Activated CD4-positive, alpha-beta memory T cell treated with anti-CD3 and anti-CD28 coated beads for 36 hours (primary cell): ENCODE results near the gene SPECC1L. TPM values are rescaled to one million over a fixed set of nuclear protein-coding genes. Genes with fewer than 3 reads are reported as not detected.
"Not testable (repeated sequence)": the region's sequence is repeated elsewhere in the genome, so short reads cannot be mapped to it uniquely, and the experiment has no call there.

Experiments
- CTCF ChIA-PET: fragments of 350-600 bp; sonication (Branson Sonifier 250); formaldehyde crosslinking; loops from one replicate; lab custom pipeline; 2021; ENCODE audit warnings: antibody characterized with exemption, inconsistent platforms; lab: Charles Lee
- POLR2A ChIA-PET: fragments of 350-600 bp; sonication (Branson Sonifier 250); formaldehyde crosslinking; loops from one replicate; lab custom pipeline; 2021; ENCODE audit warnings: antibody characterized with exemption; lab: Charles Lee
- DNase-seq: peaks from one replicate; pipeline ENCODE4 v3.0.0-alpha.2; 2020
- H3K27ac Mint-ChIP-seq: one replicate; pipeline ENCODE4 v1.8.0; 2021; ENCODE audit warnings: mixed read lengths
- H3K27me3 Mint-ChIP-seq: one replicate; pipeline ENCODE4 v1.8.0; 2021; ENCODE audit warnings: mixed read lengths
- H3K36me3 Mint-ChIP-seq: one replicate; pipeline ENCODE4 v1.8.0; 2021; ENCODE audit warnings: mixed read lengths
- H3K4me1 Mint-ChIP-seq: one replicate; pipeline ENCODE4 v1.8.0; 2021; ENCODE audit warnings: low read depth, mixed read lengths
- H3K4me3 Mint-ChIP-seq: one replicate; pipeline ENCODE4 v1.8.0; 2021; ENCODE audit warnings: mild to moderate bottlenecking, mixed read lengths
- H3K9me3 Mint-ChIP-seq: one replicate; pipeline ENCODE4 v1.8.0; 2021; ENCODE audit warnings: mixed read lengths
- intact Hi-C: fragments of 100-400 bp; cut with micrococcal nuclease; formaldehyde crosslinking; loops from one replicate; pipeline ENCODE4 v1.15.1; 2023
- total RNA-seq, 2 experiments: library from RNA; stranded (reverse); gene quantifications; one replicate each; pipeline ENCODE4 v1.2.3, GENCODE V29; 2021

The SPECC1L gene
- total RNA-seq, 2 experiments from 2014 or later: 27.7 to 34.3 TPM

- H3K27me3 Mint-ChIP-seq: no peaks in the 10 kb centered on the region
- H3K36me3 Mint-ChIP-seq: peaks cover 3% of the 10 kb centered on the region
- H3K4me1 Mint-ChIP-seq: peaks cover 14% of the 10 kb centered on the region
- ChIA-PET POLR2A (no interaction called here), CTCF (no interaction called here)
- intact Hi-C loops: no loop called here
- no peak overlapping the region for H3K27ac Mint-ChIP-seq
- no peak overlapping the region for H3K4me3 Mint-ChIP-seq
- no peak for DNase-seq
- H3K9me3 Mint-ChIP-seq: no peaks in the 10 kb centered on the region
Observed at GRCh38 chr22:24291515-24292201, 21.0 kb downstream of the SPECC1L start.

DNA sequence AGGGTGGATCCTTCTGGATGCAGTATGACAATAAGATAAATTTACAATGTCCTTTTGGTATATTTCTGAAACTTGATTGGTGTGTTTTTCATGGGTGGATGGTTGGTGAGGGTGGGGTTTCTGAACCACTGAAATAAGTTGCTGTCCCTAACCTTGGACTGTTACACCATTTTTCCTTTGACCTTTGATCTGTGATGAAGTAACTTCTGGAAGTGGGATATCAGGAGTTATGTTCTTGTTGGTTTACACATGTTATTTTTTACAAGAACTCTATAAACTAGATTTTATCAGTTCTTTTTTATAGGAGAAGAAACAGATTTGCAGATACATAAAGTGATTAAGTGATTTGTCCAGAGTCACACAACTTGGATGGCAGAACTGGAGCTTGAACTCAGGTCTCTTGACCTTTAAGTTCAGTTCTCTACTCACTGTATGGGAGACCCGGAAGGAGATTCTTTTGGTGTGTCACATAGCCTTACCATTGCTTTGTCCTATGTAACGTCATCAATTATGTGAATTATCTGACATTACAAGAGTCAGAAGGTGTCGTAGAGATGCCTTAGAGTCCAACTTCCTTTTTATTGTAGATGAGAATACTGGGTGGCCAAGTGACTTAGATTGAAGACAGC lies 21.7 kb downstream of the SPECC1L start:
- H3K27ac Mint-ChIP-seq, POLR2A ChIA-PET, DNase-seq, CTCF ChIA-PET, intact Hi-C loops, H3K27me3 Mint-ChIP-seq, H3K4me3 Mint-ChIP-seq, H3K36me3 Mint-ChIP-seq, H3K9me3 Mint-ChIP-seq: not testable (repeated sequence)
- H3K4me1 Mint-ChIP-seq: peaks cover 14% of the 10 kb centered on the region

- H3K27ac Mint-ChIP-seq, H3K9me3 Mint-ChIP-seq, CTCF ChIA-PET, H3K4me3 Mint-ChIP-seq, H3K27me3 Mint-ChIP-seq, H3K36me3 Mint-ChIP-seq, intact Hi-C loops, DNase-seq, POLR2A ChIA-PET: not testable (repeated sequence)
- H3K4me1 Mint-ChIP-seq: peaks cover 25% of the 10 kb centered on the region
Observed at GRCh38 chr22:24294913-24295312, 24.3 kb downstream of the SPECC1L start.

- intact Hi-C loops, H3K27ac Mint-ChIP-seq, POLR2A ChIA-PET, H3K4me3 Mint-ChIP-seq, H3K36me3 Mint-ChIP-seq, CTCF ChIA-PET, H3K9me3 Mint-ChIP-seq, H3K27me3 Mint-ChIP-seq: not testable (repeated sequence)
- DNase-seq: peak; percentile 11
- H3K4me1 Mint-ChIP-seq: peaks cover 36% of the 10 kb centered on the region
Observed at GRCh38 chr22:24298497-24299155, 28.0 kb downstream of the SPECC1L start.

DNA sequence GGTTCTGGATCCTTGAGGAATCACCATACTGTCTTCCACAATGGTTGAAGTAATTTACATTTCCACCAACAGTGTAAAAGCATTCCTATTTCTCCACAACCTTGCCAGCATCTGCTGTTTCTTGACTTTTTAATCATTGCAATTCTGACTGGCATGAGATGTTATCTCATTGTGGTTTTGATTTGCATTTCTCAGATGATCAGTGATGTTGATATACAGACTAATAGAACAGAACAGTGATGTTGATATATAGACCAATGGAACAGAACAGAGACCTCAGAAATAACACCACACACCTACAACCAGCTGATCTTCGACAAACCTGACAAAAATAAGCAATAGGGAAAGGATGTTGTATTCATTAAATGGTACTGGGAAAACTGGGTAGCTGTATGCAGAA lies 29.9 kb downstream of the SPECC1L start:
- H3K27me3 Mint-ChIP-seq, H3K9me3 Mint-ChIP-seq, intact Hi-C loops, H3K4me3 Mint-ChIP-seq, H3K27ac Mint-ChIP-seq, CTCF ChIA-PET, POLR2A ChIA-PET, DNase-seq: not testable (repeated sequence)
- peaks cover 16% of the 10 kb centered on the region for H3K36me3 Mint-ChIP-seq
- H3K4me1 Mint-ChIP-seq: peaks cover 53% of the 10 kb centered on the region

DNA sequence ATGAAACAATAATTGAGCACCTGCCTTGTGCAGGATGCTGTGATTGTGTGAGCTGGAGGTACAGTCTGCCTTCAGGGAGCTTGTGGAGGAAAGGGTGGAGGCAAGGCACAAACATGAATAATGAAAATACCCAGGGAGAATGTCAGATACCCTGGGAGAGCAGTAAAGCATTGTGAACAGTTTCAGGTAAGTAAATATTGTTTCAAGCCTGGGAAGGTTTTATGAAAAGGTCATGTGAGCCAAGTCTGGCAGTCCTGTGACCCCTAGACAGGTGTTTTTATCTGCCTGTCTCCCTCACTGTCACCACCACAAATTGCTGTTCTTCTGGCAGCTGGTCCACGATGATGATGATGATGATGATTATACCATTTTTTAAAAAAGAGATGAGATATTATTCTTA lies 32.0 kb downstream of the SPECC1L start:
- H3K9me3 Mint-ChIP-seq: no peaks in the 10 kb centered on the region
- peaks cover 59% of the 10 kb centered on the region for H3K4me1 Mint-ChIP-seq
- ChIA-PET POLR2A (interaction anchor here (0.6 kb wide), 1 partner anchor 292 kb away, joined by 3 read pairs; no protein-coding TSS in a partner anchor), CTCF (interaction anchor here (0.8 kb wide), 1 partner anchor 105 kb away, joined by 3 read pairs; no protein-coding TSS in a partner anchor)
- no peak overlapping the region for H3K4me3 Mint-ChIP-seq
- peaks cover 22% of the 10 kb centered on the region for H3K36me3 Mint-ChIP-seq
- intact Hi-C loops: no loop called here
- H3K27ac Mint-ChIP-seq: no peak overlapping the region
- no peak for DNase-seq
- H3K27me3 Mint-ChIP-seq: no peaks in the 10 kb centered on the region

DNA sequence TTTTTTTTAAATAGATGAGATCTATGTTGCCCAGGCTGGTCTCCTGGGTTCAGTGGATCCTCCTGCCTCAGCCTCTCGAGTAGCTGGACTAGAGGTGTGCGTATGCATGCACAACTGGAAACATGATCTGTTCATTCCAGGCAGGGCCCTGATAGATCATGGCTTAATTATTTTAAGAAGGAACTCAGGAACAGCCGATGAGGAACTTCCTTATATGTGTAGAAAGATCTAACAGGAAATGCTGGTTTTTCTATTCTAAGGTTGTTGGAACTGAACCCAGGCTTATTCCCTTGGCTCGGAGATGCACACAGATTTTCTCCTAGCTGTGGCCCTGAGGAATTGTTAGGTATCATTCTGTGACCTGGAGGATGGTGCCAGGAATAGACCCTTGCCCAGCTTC lies 32.4 kb downstream of the SPECC1L start:
- peaks cover 59% of the 10 kb centered on the region for H3K4me1 Mint-ChIP-seq
- H3K27me3 Mint-ChIP-seq: no peaks in the 10 kb centered on the region
- no peak overlapping the region for H3K4me3 Mint-ChIP-seq
- ChIA-PET CTCF (no interaction called here), POLR2A (interaction anchor here (0.6 kb wide), 1 partner anchor 292 kb away, joined by 3 read pairs; no protein-coding TSS in a partner anchor)
- no peak for DNase-seq
- peaks cover 22% of the 10 kb centered on the region for H3K36me3 Mint-ChIP-seq
- H3K27ac Mint-ChIP-seq: no peak overlapping the region
- no peaks in the 10 kb centered on the region for H3K9me3 Mint-ChIP-seq
- intact Hi-C loops: no loop called here

- intact Hi-C loops: no loop called here
- DNase-seq: no peak
- POLR2A ChIA-PET: no interaction called here
Observed at GRCh38 chr22:24304062-24304675, 33.5 kb downstream of the SPECC1L start.

DNA sequence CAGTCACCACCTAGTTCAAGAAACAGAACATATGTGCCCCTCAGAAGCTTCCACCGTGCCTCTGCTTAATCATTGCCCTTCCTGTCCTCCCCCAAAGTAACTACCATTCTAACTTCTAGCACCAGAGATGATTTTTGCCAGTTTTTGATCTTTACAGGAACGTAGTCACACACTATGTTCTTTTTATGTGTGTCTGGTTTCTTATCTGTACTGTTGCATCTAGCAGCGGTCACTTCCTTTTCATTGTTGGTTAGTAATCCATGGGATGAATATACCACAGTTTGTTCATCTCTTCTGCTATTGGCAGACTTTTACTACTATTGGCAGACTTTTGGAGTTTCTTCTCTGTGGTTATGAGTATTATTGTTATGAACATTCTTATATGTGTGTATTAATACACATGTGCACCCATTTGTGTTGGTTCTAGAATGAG lies 34.6 kb downstream of the SPECC1L start:
- DNase-seq: peak; percentile 49
- POLR2A ChIA-PET: no interaction called here
- peaks cover 41% of the 10 kb centered on the region for H3K4me1 Mint-ChIP-seq

More at GRCh38 chr22:24304062-24304675, 33.5 kb downstream of the SPECC1L start:
- CTCF ChIA-PET: interaction anchor here (0.6 kb wide), 1 partner anchor 9 kb away, joined by 3 read pairs; no protein-coding TSS in a partner anchor
- Mint-ChIP-seq H3K9me3 (no peaks in the 10 kb centered on the region), H3K4me1 (peaks cover 50% of the 10 kb centered on the region), H3K27ac (no peak overlapping the region), H3K4me3 (no peak overlapping the region), H3K27me3 (no peaks in the 10 kb centered on the region), H3K36me3 (peaks cover 22% of the 10 kb centered on the region)

GRCh38 chr22:24310969-24311368 lies 40.3 kb downstream of the SPECC1L start:
- ChIA-PET CTCF (no interaction called here), POLR2A (no interaction called here)
- DNase-seq: no peak
- intact Hi-C loops: no loop called here
- Mint-ChIP-seq H3K4me1 (peaks cover 4% of the 10 kb centered on the region), H3K9me3 (no peaks in the 10 kb centered on the region), H3K27me3 (no peaks in the 10 kb centered on the region), H3K36me3 (peaks cover 26% of the 10 kb centered on the region), H3K4me3 (no peak overlapping the region), H3K27ac (no peak overlapping the region)

More for the DNA sequence above, 34.6 kb downstream of the SPECC1L start:
- intact Hi-C loops: loop anchor here (1.0 kb wide), 2 partner anchors 34 to 181 kb away; no protein-coding TSS in a partner anchor
- no peak overlapping the region for H3K4me3 Mint-ChIP-seq
- no peaks in the 10 kb centered on the region for H3K9me3 Mint-ChIP-seq
- CTCF ChIA-PET: interaction anchor here (0.6 kb wide), 1 partner anchor 8 kb away, joined by 3 read pairs; no protein-coding TSS in a partner anchor
- peak overlapping the region; percentile 59 for H3K27ac Mint-ChIP-seq
- H3K36me3 Mint-ChIP-seq: peaks cover 23% of the 10 kb centered on the region
- H3K27me3 Mint-ChIP-seq: no peaks in the 10 kb centered on the region

DNA sequence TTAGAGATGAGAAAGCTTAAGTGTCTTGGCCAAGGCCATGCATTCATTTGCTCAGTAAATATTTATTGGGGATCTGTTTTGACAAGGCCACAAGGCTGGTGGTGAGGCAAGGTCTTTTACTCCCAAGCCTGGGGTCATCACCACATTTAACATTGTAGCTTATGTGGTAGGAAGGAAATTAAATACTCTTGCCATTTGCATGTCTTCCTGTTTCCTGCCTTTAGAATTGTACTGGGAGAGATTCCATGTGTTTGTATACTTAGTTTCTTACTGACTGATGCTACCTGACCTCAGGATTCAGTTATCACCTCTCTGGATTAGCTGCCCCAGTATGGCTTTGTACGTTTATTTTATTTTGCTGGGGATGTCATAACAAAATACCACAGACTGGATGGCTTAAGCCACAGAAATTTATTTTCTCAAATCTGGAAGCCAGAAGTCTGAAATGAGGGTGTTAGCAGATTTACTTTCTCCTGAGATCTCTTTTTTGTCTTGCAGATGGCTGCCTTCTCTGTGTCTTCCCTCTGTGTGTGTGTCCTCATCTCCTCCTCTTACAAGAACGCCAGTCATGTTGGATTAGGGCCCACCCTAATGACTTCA lies 44.8 kb downstream of the SPECC1L start:
- Mint-ChIP-seq H3K27me3 (no peaks in the 10 kb centered on the region), H3K4me1 (no peaks in the 10 kb centered on the region), H3K9me3 (no peaks in the 10 kb centered on the region), H3K27ac (no peak overlapping the region), H3K4me3 (no peak overlapping the region), H3K36me3 (peaks cover 21% of the 10 kb centered on the region)
- CTCF ChIA-PET: interaction anchor here (1.1 kb wide), 1 partner anchor 10 kb away, joined by 3 read pairs; no protein-coding TSS in a partner anchor
- DNase-seq: no peak
- intact Hi-C loops: no loop called here
- POLR2A ChIA-PET: no interaction called here
